Measurements from ENCODE around the gene NCBP2.

DNA sequence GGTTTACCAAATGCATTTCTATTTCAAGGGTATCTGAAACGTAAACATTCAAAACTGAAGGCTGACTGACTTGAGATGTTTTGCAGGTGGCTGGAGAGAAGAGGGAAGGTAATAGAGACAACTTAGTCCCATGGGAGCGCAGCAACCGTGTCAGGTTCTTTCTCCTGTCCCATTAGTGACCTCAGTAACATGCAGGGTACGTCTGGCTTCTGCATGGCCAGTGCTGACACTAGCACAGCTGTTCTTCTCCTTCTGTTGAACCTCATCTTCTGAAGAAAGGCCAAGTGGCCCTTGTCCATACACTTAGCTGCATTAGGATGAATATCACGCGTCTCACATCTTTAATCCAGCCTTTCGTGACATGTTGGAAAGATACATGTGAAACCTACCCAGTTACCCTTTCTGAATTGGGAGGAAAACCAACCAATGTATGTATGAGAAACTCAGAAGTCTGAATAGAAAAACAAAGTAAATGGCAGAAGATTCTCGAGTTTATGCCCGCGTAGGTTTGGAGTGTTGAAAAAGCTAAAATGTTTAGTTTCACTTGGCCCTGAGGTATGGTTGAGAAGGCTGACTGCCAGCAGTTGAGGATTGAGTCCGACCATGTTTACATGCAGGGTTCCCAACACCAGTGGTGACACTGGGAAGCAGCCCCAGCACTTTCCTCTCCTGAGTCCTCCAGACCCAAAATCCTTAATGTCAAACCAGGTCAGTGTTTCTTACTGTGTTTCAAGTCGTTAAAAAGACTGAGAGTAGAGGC lies 10.3 kb downstream of the NCBP2 start:
- TF ChIP-seq CHD2 (IDR thresholded peaks at IDR 0.05; ENCODE audit: low read length, partially characterized antibody) (no peak), EP300 (IDR thresholded peaks at IDR 0.05; ENCODE audit: borderline replicate concordance in 1 of 2, low read depth in 1 of 2, low read length in 1 of 2) (no peak), TAF1 (IDR thresholded peaks at IDR 0.05; ENCODE audit: borderline replicate concordance, low read depth, low read length) (no peak), FOSL2 (IDR thresholded peaks at IDR 0.05; ENCODE audit: borderline replicate concordance, low read depth) (no peak), RXRA (IDR thresholded peaks at IDR 0.05; ENCODE audit: borderline replicate concordance, low read depth) (no peak), TCF12 (IDR thresholded peaks at IDR 0.05) (no peak), SIN3A (IDR thresholded peaks at IDR 0.05; ENCODE audit: borderline replicate concordance, low read depth, low read length) (no peak), POLR2AphosphoS5 (IDR thresholded peaks at IDR 0.05; ENCODE audit: low read depth, low read length) (no peak), GABPA (IDR thresholded peaks at IDR 0.05; ENCODE audit: low read depth) (no peak), SMC3 (IDR thresholded peaks at IDR 0.05; ENCODE audit: low read depth, low read length) (no peak)
- TF ChIP-seq, protein P1, sequence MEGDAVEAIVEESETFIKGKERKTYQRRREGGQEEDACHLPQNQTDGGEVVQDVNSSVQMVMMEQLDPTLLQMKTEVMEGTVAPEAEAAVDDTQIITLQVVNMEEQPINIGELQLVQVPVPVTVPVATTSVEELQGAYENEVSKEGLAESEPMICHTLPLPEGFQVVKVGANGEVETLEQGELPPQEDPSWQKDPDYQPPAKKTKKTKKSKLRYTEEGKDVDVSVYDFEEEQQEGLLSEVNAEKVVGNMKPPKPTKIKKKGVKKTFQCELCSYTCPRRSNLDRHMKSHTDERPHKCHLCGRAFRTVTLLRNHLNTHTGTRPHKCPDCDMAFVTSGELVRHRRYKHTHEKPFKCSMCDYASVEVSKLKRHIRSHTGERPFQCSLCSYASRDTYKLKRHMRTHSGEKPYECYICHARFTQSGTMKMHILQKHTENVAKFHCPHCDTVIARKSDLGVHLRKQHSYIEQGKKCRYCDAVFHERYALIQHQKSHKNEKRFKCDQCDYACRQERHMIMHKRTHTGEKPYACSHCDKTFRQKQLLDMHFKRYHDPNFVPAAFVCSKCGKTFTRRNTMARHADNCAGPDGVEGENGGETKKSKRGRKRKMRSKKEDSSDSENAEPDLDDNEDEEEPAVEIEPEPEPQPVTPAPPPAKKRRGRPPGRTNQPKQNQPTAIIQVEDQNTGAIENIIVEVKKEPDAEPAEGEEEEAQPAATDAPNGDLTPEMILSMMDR (IDR thresholded peaks at IDR 0.05), result no peak
- TF ChIP-seq, protein P2, sequence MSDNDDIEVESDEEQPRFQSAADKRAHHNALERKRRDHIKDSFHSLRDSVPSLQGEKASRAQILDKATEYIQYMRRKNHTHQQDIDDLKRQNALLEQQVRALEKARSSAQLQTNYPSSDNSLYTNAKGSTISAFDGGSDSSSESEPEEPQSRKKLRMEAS (IDR thresholded peaks at IDR 0.05; ENCODE audit: low read depth), result no peak

Data from SK-N-SH (cell line).